Measurements from ENCODE around the gene CPEB2.

Gene CPEB2

DNA sequence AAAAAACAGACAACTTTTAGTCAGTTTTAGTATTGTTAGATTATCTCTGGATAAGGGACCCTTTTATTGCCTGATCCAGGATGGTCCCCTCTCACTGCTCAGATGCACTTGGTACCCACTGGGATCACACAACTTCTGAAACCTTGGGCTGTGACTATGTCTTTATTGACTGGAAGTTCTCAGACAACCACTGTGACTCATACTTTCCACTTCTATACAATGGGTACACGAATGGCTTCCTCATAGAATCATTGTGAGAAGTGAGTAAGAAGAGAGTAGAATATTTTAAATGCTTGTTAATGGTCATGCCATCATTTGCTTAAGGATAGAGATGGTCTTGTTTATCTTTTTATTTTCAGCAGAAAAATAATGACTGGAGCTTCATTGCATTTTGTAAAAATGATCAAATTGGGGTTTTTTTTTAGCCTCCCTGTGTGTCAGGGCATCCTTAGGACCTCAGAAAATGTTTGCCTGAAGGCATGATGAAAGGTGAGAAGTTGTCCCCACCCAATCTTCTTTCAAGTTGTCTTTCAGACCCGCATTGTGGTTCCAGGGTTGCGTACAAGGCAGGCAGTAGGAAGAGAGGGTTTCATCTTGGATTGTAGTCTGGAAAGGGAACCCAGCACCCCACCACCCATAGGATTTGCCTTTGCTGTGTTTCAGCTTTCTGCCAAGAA is 115.1 kb downstream of the CPEB2 start:
- peak in 1 of 2 donors; percentile 1 for DNase-seq (ENCODE audit: low read depth in 2 of 2)

DNA sequence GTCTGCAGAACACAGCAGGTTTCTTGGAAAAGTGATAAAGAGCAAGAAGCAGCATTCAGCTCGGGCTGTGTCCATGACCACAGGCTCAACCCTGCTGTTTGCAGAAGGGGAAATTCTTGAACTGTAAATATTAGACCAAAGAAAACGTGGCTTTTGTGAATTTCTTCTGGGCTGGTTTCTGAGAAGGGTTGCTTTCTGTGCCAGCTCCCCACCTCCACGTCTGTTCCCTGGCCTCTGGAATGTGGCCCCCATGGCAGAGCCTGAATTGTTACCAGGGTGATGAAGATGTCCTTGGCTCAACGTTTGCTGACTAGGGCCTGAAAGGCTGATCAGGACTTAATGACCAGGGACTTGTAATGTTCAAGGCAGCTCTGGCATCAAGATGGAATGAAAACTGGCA is 116.0 kb downstream of the CPEB2 start:
- DNase-seq (ENCODE audit: low read depth in 2 of 2) = no peak

Measured in stimulated activated CD4-positive, alpha-beta T cell treated with anti-CD3 and anti-CD28 coated beads, Interleukin-15, amount 100 ng/mL, for 48 hours (primary cell).